Stimulated activated CD8-positive, alpha-beta memory T cell treated with anti-CD3 and anti-CD28 coated beads, Interleukin-4, amount 100 ng/mL, for 48 hours (primary cell): ENCODE results near the gene DYNC2I2.

ENCODE experiments used
- DNase-seq: peaks from one replicate; pipeline ENCODE4 v3.0.0-alpha.2; 2020

The DYNC2I2 gene

GRCh38 chr9:128635266-128636023 lies 21.2 kb downstream of the DYNC2I2 start:
- no peak for DNase-seq

DNA sequence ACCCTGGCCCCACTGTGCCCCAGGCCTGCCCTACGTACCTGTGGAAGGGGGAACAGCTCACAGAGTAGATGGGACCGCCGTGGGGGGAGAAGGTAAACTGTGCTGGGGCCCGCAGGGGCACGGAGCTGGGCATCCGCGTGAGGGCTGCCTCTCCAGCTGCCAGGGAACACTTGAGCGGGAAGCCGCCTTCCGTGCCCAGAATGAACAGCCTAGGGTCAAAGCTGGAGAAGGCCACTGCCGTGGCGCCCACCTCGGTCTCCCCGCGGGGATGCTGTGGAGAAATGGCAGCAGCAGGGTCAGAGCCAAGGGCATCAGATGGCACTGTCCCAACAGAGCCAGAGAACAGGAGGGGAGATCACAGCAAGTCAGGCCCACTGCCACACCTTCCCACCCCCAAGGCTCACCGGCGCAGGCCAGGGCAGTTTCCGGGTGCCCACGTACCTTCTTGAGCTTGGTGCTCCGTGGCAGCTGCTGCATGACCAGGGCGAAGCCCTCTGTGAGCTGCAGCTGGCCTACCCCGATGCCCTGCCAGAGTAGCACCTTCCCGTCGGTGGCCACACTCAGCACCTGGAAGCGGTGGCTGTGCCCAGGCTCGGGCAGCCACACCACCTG lies 21.9 kb downstream of the DYNC2I2 start:
- DNase-seq, result no peak

GRCh38 chr9:128634111-128634510 lies 22.5 kb downstream of the DYNC2I2 start:
- no peak for DNase-seq

GRCh38 chr9:128633601-128634000 lies 23.0 kb downstream of the DYNC2I2 start:
- no peak for DNase-seq

DNA sequence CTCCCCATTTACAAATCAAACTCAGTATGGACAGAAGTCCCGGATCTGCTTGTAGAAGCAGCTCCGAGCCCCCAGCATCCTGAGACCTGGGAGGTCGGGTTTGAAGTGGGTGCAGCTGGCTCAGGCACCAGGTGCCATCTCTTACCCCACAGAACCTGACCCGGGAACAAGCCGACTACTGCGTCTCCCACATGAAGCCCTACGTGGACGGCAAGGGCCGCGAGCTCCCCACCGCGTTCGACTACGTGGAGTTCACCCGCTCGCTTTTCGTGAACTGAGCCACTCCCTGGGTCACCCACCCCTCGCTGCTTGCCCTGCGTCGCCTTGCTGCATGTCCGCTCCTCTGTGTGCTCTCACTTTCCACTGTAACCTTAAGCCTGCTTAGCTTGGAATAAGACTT lies 23.6 kb downstream of the DYNC2I2 start:
- DNase-seq, result no peak

DNA sequence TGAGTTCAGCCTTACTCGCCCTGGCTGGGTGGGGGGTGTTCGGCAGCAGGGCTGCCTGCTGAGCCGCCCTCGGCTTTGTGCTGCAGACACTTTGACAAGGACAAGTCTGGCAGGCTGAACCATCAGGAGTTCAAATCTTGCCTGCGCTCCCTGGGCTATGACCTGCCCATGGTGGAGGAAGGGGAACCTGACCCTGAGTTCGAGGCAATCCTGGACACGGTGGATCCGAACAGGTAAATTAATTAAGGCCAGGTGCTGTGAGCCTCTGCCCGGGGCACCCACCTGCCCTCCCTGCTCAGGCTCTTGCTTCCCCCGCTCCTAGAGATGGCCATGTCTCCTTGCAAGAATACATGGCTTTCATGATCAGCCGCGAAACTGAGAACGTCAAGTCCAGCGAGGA lies 24.2 kb downstream of the DYNC2I2 start:
- DNase-seq, result no peak

DNA sequence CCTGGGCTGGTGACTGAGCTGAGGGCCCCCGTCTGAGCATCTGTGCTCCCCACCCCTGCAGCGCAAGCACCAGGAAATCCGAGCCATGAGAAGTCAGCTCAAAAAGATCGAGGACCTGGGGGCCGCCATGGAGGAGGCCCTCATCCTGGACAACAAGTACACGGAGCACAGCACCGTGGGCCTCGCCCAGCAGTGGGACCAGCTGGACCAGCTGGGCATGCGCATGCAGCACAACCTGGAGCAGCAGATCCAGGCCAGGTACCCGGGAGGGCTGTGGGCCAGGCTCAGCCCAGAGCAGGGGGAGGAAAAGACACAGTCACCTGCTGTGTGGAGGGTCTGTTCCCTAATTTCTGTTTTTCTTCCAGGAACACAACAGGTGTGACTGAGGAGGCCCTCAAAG lies 24.6 kb downstream of the DYNC2I2 start:
- DNase-seq, result no peak

- DNase-seq, result no peak
These were observed 25.0 kb downstream of the DYNC2I2 start for GRCh38 chr9:128631636-128632035.

DNA sequence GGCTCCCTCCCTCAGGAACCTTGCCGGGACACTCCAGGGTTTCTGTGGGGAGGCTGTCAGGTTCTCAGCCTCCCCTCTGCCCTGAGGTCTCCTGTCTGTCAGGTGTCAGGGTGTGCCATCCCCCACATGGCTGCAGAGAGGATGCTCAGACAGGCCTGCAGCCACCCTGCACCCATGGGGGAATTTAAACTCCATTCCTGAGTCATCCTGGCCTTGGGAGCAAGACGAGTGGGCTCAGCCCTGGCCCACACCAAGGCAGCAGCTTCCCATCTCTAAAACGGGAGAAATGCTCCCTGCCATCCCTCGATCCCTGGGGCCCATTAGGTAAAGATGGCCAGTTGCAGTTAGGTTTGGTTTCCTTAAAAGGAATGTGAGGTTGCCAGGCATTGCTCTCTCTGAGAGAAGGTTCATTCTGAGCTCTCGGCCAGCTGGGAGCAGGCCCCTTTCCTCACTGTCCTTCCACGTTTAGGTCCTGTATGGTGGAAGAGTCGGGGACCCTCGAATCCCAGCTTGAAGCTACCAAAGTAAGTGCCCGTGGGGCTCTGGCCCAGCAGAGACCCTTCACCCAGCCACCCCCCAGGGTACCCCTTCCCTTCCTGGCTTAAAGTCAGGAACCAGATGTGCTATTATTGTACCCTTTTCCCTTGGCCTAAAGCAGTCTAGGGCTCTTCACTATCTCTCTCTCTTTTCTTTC lies 26.6 kb downstream of the DYNC2I2 start:
- DNase-seq, result no peak

- no peak for DNase-seq
These were observed 27.5 kb downstream of the DYNC2I2 start for GRCh38 chr9:128629136-128629535.

GRCh38 chr9:128628471-128629048 lies 28.1 kb downstream of the DYNC2I2 start:
- DNase-seq, result no peak

DNA sequence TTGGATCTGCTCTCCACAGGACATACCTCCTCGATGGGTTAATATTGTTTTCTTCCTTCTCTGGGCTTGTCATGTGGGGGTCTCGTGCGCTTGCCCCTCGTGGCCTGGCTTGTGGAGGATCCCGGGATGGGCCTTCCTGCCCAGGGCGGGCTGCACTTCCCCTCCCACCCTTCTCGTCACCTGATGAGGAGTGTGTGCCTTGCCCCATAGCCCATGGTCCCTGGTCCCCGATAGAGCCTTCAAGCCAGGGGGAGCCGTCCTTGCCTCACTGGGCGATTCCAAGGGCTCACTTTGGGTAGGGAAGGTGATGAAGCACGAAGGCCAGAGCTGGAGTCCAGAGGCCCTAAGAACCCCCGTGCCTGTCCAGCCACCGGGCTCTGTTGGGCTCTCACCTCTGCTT lies 28.7 kb downstream of the DYNC2I2 start:
- DNase-seq, result no peak

DNA sequence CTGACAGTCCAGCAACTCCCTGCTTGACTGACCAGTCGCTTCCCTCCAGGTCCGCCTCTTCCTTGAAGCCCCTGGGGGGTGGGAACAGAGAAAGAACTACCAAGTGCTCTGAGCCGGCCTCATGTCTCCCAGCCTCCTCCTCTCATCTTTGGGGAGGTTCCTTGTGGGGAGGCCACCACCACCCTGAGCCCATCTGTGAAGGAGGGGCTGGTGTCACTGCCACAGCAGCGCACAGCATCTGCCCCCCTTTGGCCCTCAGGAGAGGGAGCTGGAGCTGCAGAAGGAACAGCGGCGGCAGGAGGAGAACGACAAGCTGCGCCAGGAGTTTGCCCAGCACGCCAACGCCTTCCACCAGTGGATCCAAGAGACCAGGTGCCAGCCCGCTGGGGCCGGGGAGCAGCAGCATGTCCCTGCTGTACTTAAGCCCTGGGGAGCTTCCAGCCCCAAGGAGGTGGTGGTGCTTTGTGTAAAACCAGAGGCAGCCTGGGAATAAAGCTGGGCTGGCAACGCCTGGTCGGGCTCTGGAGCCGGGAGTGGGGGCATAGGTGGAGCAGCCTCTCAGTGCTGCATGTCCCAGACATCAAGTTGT lies 29.4 kb downstream of the DYNC2I2 start:
- no peak for DNase-seq

GRCh38 chr9:128626181-128626580 lies 30.5 kb downstream of the DYNC2I2 start:
- DNase-seq, result no peak

- no peak for DNase-seq
These were observed 31.1 kb downstream of the DYNC2I2 start for GRCh38 chr9:128625391-128626146.

DNA sequence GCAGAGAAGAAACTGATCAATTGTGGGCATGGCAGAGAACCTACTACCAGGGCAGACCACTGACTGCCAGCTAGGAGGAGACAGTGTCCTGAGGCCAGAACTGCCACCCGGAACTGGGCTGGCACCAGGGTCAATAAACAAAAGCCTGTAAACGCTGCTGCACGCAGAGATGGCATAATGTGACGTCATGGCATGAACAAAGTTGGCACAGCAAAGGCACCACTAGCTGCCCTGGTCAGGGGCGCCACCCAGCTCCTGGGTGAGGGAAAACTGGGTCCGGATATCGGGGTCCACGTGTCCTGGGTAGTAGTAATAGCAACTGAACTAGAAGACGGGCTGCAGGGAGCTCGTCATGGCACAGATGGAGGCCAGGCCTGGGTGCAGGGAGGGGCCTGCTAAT lies 32.1 kb downstream of the DYNC2I2 start:
- no peak for DNase-seq

GRCh38 chr9:128621730-128622455 lies 34.8 kb downstream of the DYNC2I2 start:
- DNase-seq, result no peak

- no peak for DNase-seq
These were observed 36.9 kb downstream of the DYNC2I2 start for GRCh38 chr9:128619779-128620178.

- DNase-seq, result no peak
These were observed 37.5 kb downstream of the DYNC2I2 start for GRCh38 chr9:128619127-128619526.

GRCh38 chr9:128617943-128618342 lies 38.7 kb downstream of the DYNC2I2 start:
- no peak for DNase-seq

- no peak for DNase-seq
These were observed 41.1 kb downstream of the DYNC2I2 start for GRCh38 chr9:128615571-128615970.

GRCh38 chr9:128614728-128615127 lies 41.9 kb downstream of the DYNC2I2 start:
- DNase-seq, result no peak
